H1 (cell line): ENCODE measurements around the gene TTBK1.

Experiments used
- CHD2 ChIP-seq: IDR thresholded peaks from 2 replicates; pipeline ENCODE4 v1.6.1; 2012; ENCODE audit warnings: low read length, improper control_type of control experiment
- CREB1 ChIP-seq: IDR thresholded peaks from 2 replicates; pipeline ENCODE4 v1.6.1; 2012; ENCODE audit warnings: inconsistent platforms
- CTCF ChIP-seq, 3 experiments: IDR thresholded peaks; 1 replicate in 2 of 3; 2 replicates in 1 of 3; pipeline versions ENCODE4 v1.5.1 to v1.6.1; 2011; ENCODE audit warnings: low read length in 3 of 3, mild to moderate bottlenecking in 3 of 3, inconsistent platforms in 2 of 3, low read depth in 1 of 3, moderate library complexity in 1 of 3; ENCODE audit not compliant: insufficient read depth in 1 of 3; ENCODE audit errors: control extremely low read depth in 1 of 3
- GTF2F1 ChIP-seq: IDR thresholded peaks from 2 replicates; pipeline ENCODE4 v1.6.1; 2012; ENCODE audit warnings: low read depth, low read length, improper control_type of control experiment, borderline replicate concordance
- JUN ChIP-seq: IDR thresholded peaks from 2 replicates; pipeline ENCODE4 v1.6.1; 2011; ENCODE audit warnings: low read depth, mild to moderate bottlenecking, improper control_type of control experiment, low read length
- NRF1 ChIP-seq: IDR thresholded peaks from 2 replicates; pipeline ENCODE4 v1.6.1; 2011; ENCODE audit warnings: mild to moderate bottlenecking, low read depth, low read length, improper control_type of control experiment
- POLR2AphosphoS5 ChIP-seq: IDR thresholded peaks from 2 replicates; pipeline ENCODE4 v1.6.1; 2011; ENCODE audit warnings: low read depth, low read length
- USF2 ChIP-seq: IDR thresholded peaks from 2 replicates; pipeline ENCODE4 v1.6.1; 2011; ENCODE audit warnings: low read length, improper control_type of control experiment
- YY1 ChIP-seq: IDR thresholded peaks from 2 replicates; pipeline ENCODE4 v1.6.1; 2011; ENCODE audit warnings: low read depth, mild to moderate bottlenecking, low read length

GRCh38 chr6:43301081-43301870, 58.0 kb downstream of the TTBK1 start:
- no peak for TF ChIP-seq JUN
- no peak for TF ChIP-seq CREB1
- no peak for TF ChIP-seq CTCF (IDR thresholded peaks at IDR 0.05; ENCODE audit: control extremely low read depth in 1 of 3, insufficient read depth in 1 of 3, low read depth in 1 of 3, low read length in 3 of 3)
- TF ChIP-seq USF2 = no peak
- no peak for TF ChIP-seq GTF2F1
- no peak for TF ChIP-seq POLR2AphosphoS5
- no peak for TF ChIP-seq NRF1
- no peak for TF ChIP-seq CHD2
- no peak for TF ChIP-seq YY1
